K562 (cell line): ENCODE data around the gene PTRH2. TPM values are rescaled to one million over a fixed set of nuclear protein-coding genes. Genes with fewer than 3 reads are reported as not detected.

Experiments
- ATAC-seq: fragments of 200-7000 bp; cut with Tn5 transposase; 3 replicates; pipeline ENCODE4 v1.9.1; 2020; ENCODE audit warnings: moderate library complexity
- BruUV-seq: library from RNA; stranded (reverse); fragments of 400-500 nt; replicated peaks from 2 replicates; lab custom pipeline; 2021; lab: Mats Ljungman, UMichigan
- CTCF ChIA-PET: fragments of 300-600 bp; formaldehyde crosslinking; extraction: SDS; loops from one replicate; lab custom pipeline; 2021; ENCODE audit warnings: low intra/inter-chr PET ratio; lab: Yijun Ruan, JAX
- POLR2A ChIA-PET: fragments of 300-600, 350-650 bp; sonication (Branson Sonifier 250); formaldehyde crosslinking; extraction: SDS; loops from one replicate; lab custom pipeline; 2021; ENCODE audit warnings: antibody characterized with exemption, inconsistent platforms; lab: Yijun Ruan, JAX
- DNase-seq, 4 experiments: peaks; one replicate each; pipeline versions ENCODE4 v3.0.0 to v3.0.0-alpha.2; 2011 to 2018; ENCODE audit warnings: low spot score in 3 of 4, mixed read lengths in 3 of 4; ENCODE audit errors: extremely low read depth in 1 of 4
- FAIRE-seq: peaks from 2 replicates; lab custom pipeline; 2011; peaks lifted over from hg19 to GRCh38; lab: Jason Lieb, UNC
- H2AFZ ChIP-seq: 2 replicates; pipeline ENCODE4 v1.6.0; 2011; ENCODE audit warnings: low read depth, low read length, control low read depth, inconsistent platforms
- H3K27ac ChIP-seq: fragments of 200-600 bp; 3 replicates; pipeline ENCODE4 v1.8.0; 2011; ENCODE audit warnings: low read depth, mild to moderate bottlenecking, control low read depth, inconsistent platforms, low read length, moderate library complexity, mixed read lengths; ENCODE audit errors: extremely low read depth
- H3K27me3 ChIP-seq, 2 experiments: fragments of 300-600 bp in 1 of 2; 2 replicates in 1 of 2; 3 replicates in 1 of 2; pipeline versions ENCODE4 v1.6.0 to v1.8.0; 2011; ENCODE audit warnings: inconsistent platforms in 2 of 2, low read length in 2 of 2, mild to moderate bottlenecking in 1 of 2, mixed read lengths in 1 of 2, moderate library complexity in 1 of 2; ENCODE audit not compliant: control insufficient read depth in 2 of 2, insufficient read depth in 2 of 2
- H3K36me3 ChIP-seq: fragments of 300-600 bp; 3 replicates; pipeline ENCODE4 v1.8.0; 2011; ENCODE audit warnings: mild to moderate bottlenecking, low read length, inconsistent platforms; ENCODE audit not compliant: control insufficient read depth, insufficient read depth
- H3K4me1 ChIP-seq, 2 experiments: fragments of 200-600 bp in 1 of 2; replicated peaks in 1 of 2; 2 replicates in 1 of 2; 3 replicates in 1 of 2; pipeline versions ENCODE4 v1.5.1 to v1.8.0; 2011; ENCODE audit warnings: inconsistent platforms in 2 of 2, low read length in 2 of 2, mild to moderate bottlenecking in 1 of 2, mixed read lengths in 1 of 2, moderate library complexity in 1 of 2; ENCODE audit not compliant: control insufficient read depth in 2 of 2, insufficient read depth in 2 of 2
- H3K4me2 ChIP-seq: 2 replicates; pipeline ENCODE4 v1.6.1; 2011; ENCODE audit warnings: low read length, control low read depth, inconsistent platforms, mixed read lengths; ENCODE audit not compliant: insufficient read depth
- H3K4me3 ChIP-seq: fragments of 200-600 bp; sonication (generic), shearing (Covaris generic); 2 replicates; pipeline ENCODE4 v1.5.1; 2016; ENCODE audit warnings: control low read depth, inconsistent platforms
- H3K79me2 ChIP-seq: fragments of 200-600 bp; 3 replicates; pipeline ENCODE4 v1.8.0; 2011; ENCODE audit warnings: low read length, inconsistent platforms; ENCODE audit not compliant: control insufficient read depth, insufficient read depth
- H3K9ac ChIP-seq, 2 experiments: 2 replicates each; pipeline versions ENCODE4 v1.6.0 to v1.6.1; 2011; ENCODE audit warnings: low read depth in 2 of 2, low read length in 2 of 2, control low read depth in 1 of 2, inconsistent platforms in 1 of 2, mild to moderate bottlenecking in 1 of 2, mixed read lengths in 1 of 2; ENCODE audit not compliant: insufficient read depth in 1 of 2
- H3K9me1 ChIP-seq: one replicate; pipeline ENCODE4 v1.6.0; 2011; ENCODE audit warnings: inconsistent platforms, mild to moderate bottlenecking, low read length, moderate library complexity; ENCODE audit not compliant: control insufficient read depth, insufficient read depth
- H3K9me3 ChIP-seq: replicated peaks from 2 replicates; pipeline ENCODE4 v1.5.1; 2011; ENCODE audit warnings: low read depth, low read length, inconsistent platforms; ENCODE audit not compliant: control insufficient read depth, insufficient read depth
- H4K20me1 ChIP-seq: replicated peaks from 2 replicates; pipeline ENCODE4 v1.6.1; 2011; ENCODE audit warnings: low read length, inconsistent platforms, mixed read lengths; ENCODE audit not compliant: control insufficient read depth, insufficient read depth
- ETV5 ChIP-seq: sonication (generic); formaldehyde crosslinking; IDR thresholded peaks from 2 replicates; pipeline ENCODE4 v1.4.0; 2020; ENCODE audit warnings: low read depth, mild to moderate bottlenecking, missing genetic modification reagents
- L3MBTL2 ChIP-seq: fragments of 450-650 bp; IDR thresholded peaks from 2 replicates; pipeline ENCODE4 v1.6.1; 2016; ENCODE audit warnings: mild to moderate bottlenecking, moderate library complexity
- MGA ChIP-seq: fragments of 450-650 bp; IDR thresholded peaks from 2 replicates; pipeline ENCODE4 v1.6.1; 2016; ENCODE audit warnings: mild to moderate bottlenecking, moderate library complexity
- RBM25 ChIP-seq: fragments of 200-400 bp; formaldehyde crosslinking; IDR thresholded peaks from 2 replicates; pipeline ENCODE4 v1.6.1; 2018; ENCODE audit warnings: low read length, low read depth, moderate library complexity; ENCODE audit not compliant: severe bottlenecking
- RCOR1 ChIP-seq, 2 experiments: IDR thresholded peaks; 2 replicates each; pipeline ENCODE4 v1.6.1; 2012; ENCODE audit warnings: low read depth in 2 of 2, low read length in 2 of 2, borderline replicate concordance in 1 of 2, improper control_type of control experiment in 1 of 2
- SOX6 ChIP-seq: fragments of 450-650 bp; IDR thresholded peaks from 2 replicates; pipeline ENCODE4 v1.6.1; 2014; ENCODE audit warnings: mild to moderate bottlenecking
- WGBS: fragments of 100-300 bp; shearing (Covaris generic); methylation state at CpG from one replicate; pipeline ENCODE4 v1.1.6; 2016; ENCODE audit warnings: low coverage, mixed read lengths; ENCODE audit not compliant: insufficient coverage; ENCODE audit errors: missing lambda C conversion rate; 5-methylcytosine and 5-hydroxymethylcytosine counted together
- in situ Hi-C: fragments of 300-500 bp; cut with MboI; formaldehyde crosslinking; loops from 4 replicates; pipeline ENCODE4 v1.15.0; 2018; ENCODE audit warnings: inconsistent platforms, mixed read lengths
- intact Hi-C: fragments of 100-400 bp; cut with micrococcal nuclease; formaldehyde crosslinking; loops from 2 replicates; pipeline ENCODE4 v1.14.2; 2022
- polyA plus RNA-seq, 8 experiments: library from polyadenylated mRNA; depleted of rRNA in 4 of 8; stranded (reverse) in 5 of 8; unstranded in 3 of 8; fragments of >200 nt; fragmentation: Nextera tagmentation in 2 of 8; fragmentation: Illumina TruSeq in 1 of 8; extraction: Ambion mirVana in 2 of 8; extraction: Trizol in 1 of 8; gene quantifications; 2 replicates each; pipeline versions ENCODE4 v1.2.1 to v1.2.3, GENCODE V29; 2011 to 2014; ENCODE audit warnings: inconsistent platforms in 1 of 8, missing spikeins in 1 of 8
- total RNA-seq, 7 experiments: library from RNA; depleted of rRNA in 6 of 7; stranded (reverse); fragments of >200 nt in 6 of 7; fragmentation: Illumina TruSeq in 2 of 7; extraction: Trizol in 2 of 7; gene quantifications; 2 replicates each; pipeline versions ENCODE4 v1.2.1 to v1.2.3, GENCODE V29; 2011 to 2021; ENCODE audit warnings: low replicate concordance in 1 of 7
- TF ChIP-seq, protein P1 (sequence below), 2 experiments: fragments of 200-800 bp in 1 of 2; sonication (Bioruptor generic) in 1 of 2; sonication (generic) in 1 of 2; formaldehyde crosslinking in 1 of 2; IDR thresholded peaks in 1 of 2; conservative IDR thresholded peaks in 1 of 2; 2 replicates each; pipeline versions ENCODE4 v1.5.0 to v1.6.1; 2016 to 2020; ENCODE audit warnings: missing compliant biosample characterization in 1 of 2, missing genetic modification characterization in 1 of 2, missing genetic modification reagents in 1 of 2

The PTRH2 gene
- total and polyA plus RNA-seq, 9 of the 15 experiments (the other 6 are each of a cell fraction or from before 2014, with no cell fraction given), result 53.1 to 210 (median 126) TPM

DNA sequence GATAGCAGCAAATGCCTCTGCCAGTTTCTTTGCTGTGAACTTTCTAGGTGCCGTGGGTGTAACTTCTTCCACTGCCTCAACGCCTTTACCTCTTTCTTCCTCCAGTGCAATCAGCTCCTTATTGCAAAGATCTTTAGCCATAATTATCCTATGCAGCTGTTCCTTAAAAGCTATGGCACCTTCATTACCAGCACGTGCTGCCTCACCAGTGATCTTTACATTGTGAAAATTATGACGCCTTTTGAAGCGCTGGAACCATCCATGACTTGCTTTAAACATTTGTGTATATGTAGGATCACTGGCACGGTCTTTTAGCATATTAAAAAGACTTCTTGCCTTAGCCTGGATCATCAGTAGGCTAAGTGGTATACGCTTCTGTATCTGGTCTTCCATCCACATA is 8.0 kb downstream of the PTRH2 start:
- Histone ChIP-seq H4K20me1 (peaks cover 73% of the 10 kb centered on the region), H3K4me3 (no peak overlapping the region), H3K79me2 (peaks cover 100% of the 10 kb centered on the region), H2AFZ (no peak overlapping the region), H3K27me3 (no peaks in the 10 kb centered on the region), H3K36me3 (peaks cover 88% of the 10 kb centered on the region), H3K9ac (no peak overlapping the region), H3K27ac (no peak overlapping the region), H3K4me2 (peak overlapping the region; percentile 39), H3K9me1 (no peaks in the 10 kb centered on the region), H3K9me3 (no peaks in the 10 kb centered on the region), H3K4me1 (peaks cover 9 to 64% of the 10 kb centered on the region in 2 experiments; a peak in 2 of 5 replicates)
- ChIA-PET CTCF (no interaction called here), POLR2A (interaction anchor here (0.5 to 1.1 kb wide), 4 partner anchors 8 to 154 kb away, joined by 3 to 5 read pairs (median 3); partner anchors contain the start of genes PTRH2 and VMP1)
- WGBS, result 64% methylated on average over 7 of the region's 7 CpGs
- BruUV-seq, result no TSS peak
- ATAC-seq (no peak), DNase-seq (no peak), FAIRE-seq (no peak)
- in situ Hi-C loops, result no loop called here
- intact Hi-C loops, result no loop called here
- TF ChIP-seq RCOR1 (IDR thresholded peaks at IDR 0.05; ENCODE audit: borderline replicate concordance in 1 of 2, low read depth in 2 of 2, low read length in 2 of 2) (no peak), SOX6 (no peak), RBM25 (no peak), MGA (peak; percentile 75; the same call in 1 of the 2 replicates), ETV5 (CRISPR knock-in tag) (no peak), L3MBTL2 (peak; percentile 76)
- TF ChIP-seq, protein P1, sequence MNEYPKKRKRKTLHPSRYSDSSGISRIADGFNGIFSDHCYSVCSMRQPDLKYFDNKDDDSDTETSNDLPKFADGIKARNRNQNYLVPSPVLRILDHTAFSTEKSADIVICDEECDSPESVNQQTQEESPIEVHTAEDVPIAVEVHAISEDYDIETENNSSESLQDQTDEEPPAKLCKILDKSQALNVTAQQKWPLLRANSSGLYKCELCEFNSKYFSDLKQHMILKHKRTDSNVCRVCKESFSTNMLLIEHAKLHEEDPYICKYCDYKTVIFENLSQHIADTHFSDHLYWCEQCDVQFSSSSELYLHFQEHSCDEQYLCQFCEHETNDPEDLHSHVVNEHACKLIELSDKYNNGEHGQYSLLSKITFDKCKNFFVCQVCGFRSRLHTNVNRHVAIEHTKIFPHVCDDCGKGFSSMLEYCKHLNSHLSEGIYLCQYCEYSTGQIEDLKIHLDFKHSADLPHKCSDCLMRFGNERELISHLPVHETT (CRISPR knock-in tag; conservative IDR thresholded peaks at IDR 0.05 in 1 of 2, IDR thresholded peaks at IDR 0.05 in 1 of 2), result no peak
